A673 (cell line): Measurements from ENCODE around the gene PHACTR4.

Source experiments
- EZH2 ChIP-seq: fragments of 200-600 bp; sonication (generic); IDR thresholded peaks from 2 replicates; pipeline ENCODE4 v1.6.1; 2017; ENCODE audit warnings: borderline replicate concordance, low read depth, mild to moderate bottlenecking, mixed read lengths, antibody characterized with exemption, low read length; ENCODE audit not compliant: poor library complexity, severe bottlenecking
- TF ChIP-seq, protein P1 (sequence below): fragments of 300-800, 200-600 bp; sonication (generic); conservative IDR thresholded peaks from 2 replicates; pipeline ENCODE4 v1.5.1; 2017; ENCODE audit warnings: low read depth, mild to moderate bottlenecking, antibody characterized with exemption, low read length, moderate library complexity, mixed read lengths

DNA sequence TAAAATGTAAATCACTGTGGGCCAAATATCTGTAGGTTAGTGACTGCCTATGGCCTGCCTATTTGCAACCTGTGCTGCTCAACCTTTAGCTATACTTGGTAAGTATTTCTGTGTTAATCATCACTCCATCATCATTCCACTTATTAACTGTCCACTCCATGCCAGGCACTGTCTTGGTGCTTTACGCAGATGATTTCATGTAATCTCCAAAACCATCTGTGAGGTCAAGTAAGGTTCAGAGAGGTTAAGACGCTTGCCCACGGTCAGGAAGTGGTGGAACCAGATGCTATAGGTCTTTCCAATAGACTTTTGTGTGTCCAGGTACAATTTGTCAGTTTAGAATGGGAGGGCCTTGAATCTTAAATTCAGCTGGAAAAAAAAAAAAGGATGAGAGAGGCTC is 10.8 kb upstream of the PHACTR4 start:
- TF ChIP-seq, protein P1, sequence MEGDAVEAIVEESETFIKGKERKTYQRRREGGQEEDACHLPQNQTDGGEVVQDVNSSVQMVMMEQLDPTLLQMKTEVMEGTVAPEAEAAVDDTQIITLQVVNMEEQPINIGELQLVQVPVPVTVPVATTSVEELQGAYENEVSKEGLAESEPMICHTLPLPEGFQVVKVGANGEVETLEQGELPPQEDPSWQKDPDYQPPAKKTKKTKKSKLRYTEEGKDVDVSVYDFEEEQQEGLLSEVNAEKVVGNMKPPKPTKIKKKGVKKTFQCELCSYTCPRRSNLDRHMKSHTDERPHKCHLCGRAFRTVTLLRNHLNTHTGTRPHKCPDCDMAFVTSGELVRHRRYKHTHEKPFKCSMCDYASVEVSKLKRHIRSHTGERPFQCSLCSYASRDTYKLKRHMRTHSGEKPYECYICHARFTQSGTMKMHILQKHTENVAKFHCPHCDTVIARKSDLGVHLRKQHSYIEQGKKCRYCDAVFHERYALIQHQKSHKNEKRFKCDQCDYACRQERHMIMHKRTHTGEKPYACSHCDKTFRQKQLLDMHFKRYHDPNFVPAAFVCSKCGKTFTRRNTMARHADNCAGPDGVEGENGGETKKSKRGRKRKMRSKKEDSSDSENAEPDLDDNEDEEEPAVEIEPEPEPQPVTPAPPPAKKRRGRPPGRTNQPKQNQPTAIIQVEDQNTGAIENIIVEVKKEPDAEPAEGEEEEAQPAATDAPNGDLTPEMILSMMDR: no peak
- TF ChIP-seq EZH2: no peak
